PFSK-1 (cell line): ENCODE data around the gene GEN1.

Experiments
- FOXP2 ChIP-seq: optimal IDR thresholded peaks from 2 replicates; pipeline ENCODE3; 2011; ENCODE audit warnings: borderline replicate concordance, control low read depth, inconsistent platforms; ENCODE audit not compliant: insufficient read depth; ENCODE audit errors: extremely low read length, extremely low read depth
- POLR2AphosphoS5 ChIP-seq: IDR thresholded peaks from 2 replicates; pipeline ENCODE4 v1.6.1; 2012; ENCODE audit warnings: low read depth, mild to moderate bottlenecking, control low read depth, low read length, moderate library complexity
- SIN3A ChIP-seq: IDR thresholded peaks from 2 replicates; pipeline ENCODE4 v1.6.1; 2012; ENCODE audit warnings: mild to moderate bottlenecking, low read length, moderate library complexity, borderline replicate concordance; ENCODE audit not compliant: insufficient read depth
- TAF1 ChIP-seq: IDR thresholded peaks from 2 replicates; pipeline ENCODE4 v1.6.1; 2012; ENCODE audit warnings: low read length, control low read depth, borderline replicate concordance; ENCODE audit not compliant: insufficient read depth
- TF ChIP-seq, protein P1 (sequence below), 2 experiments: IDR thresholded peaks; 2 replicates each; pipeline versions ENCODE4 v1.6.1 to v1.8.0; 2011 to 2012; ENCODE audit warnings: low read depth in 2 of 2, low read length in 2 of 2, control low read depth in 1 of 2, inconsistent platforms in 1 of 2, mild to moderate bottlenecking in 1 of 2, moderate library complexity in 1 of 2; ENCODE audit not compliant: insufficient read depth in 1 of 2

GEN1 gene

GRCh38 chr2:17762451-17762850 lies 8.5 kb downstream of the GEN1 start:
- TF ChIP-seq FOXP2: no peak
- TF ChIP-seq SIN3A: no peak
- no peak for TF ChIP-seq TAF1
- TF ChIP-seq, protein P1, sequence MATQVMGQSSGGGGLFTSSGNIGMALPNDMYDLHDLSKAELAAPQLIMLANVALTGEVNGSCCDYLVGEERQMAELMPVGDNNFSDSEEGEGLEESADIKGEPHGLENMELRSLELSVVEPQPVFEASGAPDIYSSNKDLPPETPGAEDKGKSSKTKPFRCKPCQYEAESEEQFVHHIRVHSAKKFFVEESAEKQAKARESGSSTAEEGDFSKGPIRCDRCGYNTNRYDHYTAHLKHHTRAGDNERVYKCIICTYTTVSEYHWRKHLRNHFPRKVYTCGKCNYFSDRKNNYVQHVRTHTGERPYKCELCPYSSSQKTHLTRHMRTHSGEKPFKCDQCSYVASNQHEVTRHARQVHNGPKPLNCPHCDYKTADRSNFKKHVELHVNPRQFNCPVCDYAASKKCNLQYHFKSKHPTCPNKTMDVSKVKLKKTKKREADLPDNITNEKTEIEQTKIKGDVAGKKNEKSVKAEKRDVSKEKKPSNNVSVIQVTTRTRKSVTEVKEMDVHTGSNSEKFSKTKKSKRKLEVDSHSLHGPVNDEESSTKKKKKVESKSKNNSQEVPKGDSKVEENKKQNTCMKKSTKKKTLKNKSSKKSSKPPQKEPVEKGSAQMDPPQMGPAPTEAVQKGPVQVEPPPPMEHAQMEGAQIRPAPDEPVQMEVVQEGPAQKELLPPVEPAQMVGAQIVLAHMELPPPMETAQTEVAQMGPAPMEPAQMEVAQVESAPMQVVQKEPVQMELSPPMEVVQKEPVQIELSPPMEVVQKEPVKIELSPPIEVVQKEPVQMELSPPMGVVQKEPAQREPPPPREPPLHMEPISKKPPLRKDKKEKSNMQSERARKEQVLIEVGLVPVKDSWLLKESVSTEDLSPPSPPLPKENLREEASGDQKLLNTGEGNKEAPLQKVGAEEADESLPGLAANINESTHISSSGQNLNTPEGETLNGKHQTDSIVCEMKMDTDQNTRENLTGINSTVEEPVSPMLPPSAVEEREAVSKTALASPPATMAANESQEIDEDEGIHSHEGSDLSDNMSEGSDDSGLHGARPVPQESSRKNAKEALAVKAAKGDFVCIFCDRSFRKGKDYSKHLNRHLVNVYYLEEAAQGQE (IDR thresholded peaks at IDR 0.05; ENCODE audit: insufficient read depth in 1 of 2, low read depth in 2 of 2, low read length in 2 of 2): no peak
- TF ChIP-seq POLR2AphosphoS5: no peak

DNA sequence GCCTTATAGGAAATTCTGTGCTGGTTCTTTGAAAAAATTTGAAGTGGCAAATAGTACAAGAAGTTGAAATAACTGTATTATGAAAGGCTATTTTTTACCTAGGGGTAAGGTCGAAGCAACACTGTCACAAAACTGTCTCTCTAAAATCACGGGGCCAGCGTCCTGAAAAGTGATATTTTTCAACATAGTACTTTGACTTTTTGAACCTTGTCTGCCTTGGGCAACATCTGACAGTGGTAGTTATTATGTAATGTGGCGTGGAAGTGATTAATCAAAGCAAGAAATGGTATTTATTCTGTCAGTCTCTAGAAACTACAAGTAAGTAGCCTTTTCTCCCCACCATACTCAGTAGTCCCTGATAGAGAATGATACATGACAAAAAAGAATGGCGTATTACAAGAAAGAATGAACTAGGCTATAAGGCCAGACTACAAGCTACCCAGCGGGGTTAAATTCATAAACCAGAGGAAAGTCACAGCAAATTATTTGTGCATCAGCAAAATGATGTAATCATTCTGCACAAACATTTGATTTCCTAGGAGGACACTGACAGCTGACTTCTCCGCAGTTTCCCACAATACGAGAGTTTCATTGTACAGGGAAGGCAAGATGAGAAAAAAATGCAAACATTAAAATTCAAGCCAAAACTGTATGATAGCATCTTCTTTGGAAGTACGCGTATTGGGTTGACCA lies 9.8 kb downstream of the GEN1 start:
- TF ChIP-seq, protein P1 (IDR thresholded peaks at IDR 0.05; ENCODE audit: insufficient read depth in 1 of 2, low read depth in 2 of 2, low read length in 2 of 2): no peak
- TF ChIP-seq SIN3A (no peak), POLR2AphosphoS5 (no peak), TAF1 (no peak), FOXP2 (no peak)

GRCh38 chr2:17765398-17765797 lies 11.5 kb downstream of the GEN1 start:
- TF ChIP-seq TAF1 (no peak), FOXP2 (no peak)

- TF ChIP-seq SIN3A: no peak
- TF ChIP-seq, protein P1 (IDR thresholded peaks at IDR 0.05; ENCODE audit: insufficient read depth in 1 of 2, low read depth in 2 of 2, low read length in 2 of 2): no peak
- TF ChIP-seq TAF1: no peak
- TF ChIP-seq FOXP2: no peak
- no peak for TF ChIP-seq POLR2AphosphoS5
Observed at GRCh38 chr2:17768894-17769293, 15.0 kb downstream of the GEN1 start.

- TF ChIP-seq TAF1 (no peak), SIN3A (no peak), FOXP2 (no peak), POLR2AphosphoS5 (no peak)
- TF ChIP-seq, protein P1 (IDR thresholded peaks at IDR 0.05; ENCODE audit: insufficient read depth in 1 of 2, low read depth in 2 of 2, low read length in 2 of 2): no peak
Observed at GRCh38 chr2:17771956-17772355, 18.0 kb downstream of the GEN1 start.
